IMR-90 (cell line): ENCODE measurements around the gene SPATA31D4. TPM values are rescaled to one million over a fixed set of nuclear protein-coding genes. Genes with fewer than 3 reads are reported as not detected.

Experiments
- ATAC-seq: fragments of 200-7000 bp; cut with Tn5 transposase; 2 replicates; pipeline ENCODE4 v1.9.1; 2020; ENCODE audit warnings: low read depth, mild to moderate bottlenecking, moderate library complexity
- BruUV-seq: library from RNA; stranded (reverse); fragments of 400-500 nt; replicated peaks from 2 replicates; lab custom pipeline; 2021; lab: Mats Ljungman, UMichigan
- CTCF ChIA-PET: fragments of 300-600 bp; formaldehyde crosslinking; extraction: SDS; loops from one replicate; lab custom pipeline; 2021; ENCODE audit warnings: antibody characterized with exemption; lab: Yijun Ruan, JAX
- POLR2A ChIA-PET: fragments of 300-600 bp; sonication (Branson Sonifier 250); formaldehyde crosslinking; loops from one replicate; lab custom pipeline; 2022; ENCODE audit warnings: antibody characterized with exemption; ENCODE audit not compliant: unreplicated experiment; lab: Charles Lee
- DNase-seq: peaks from one replicate; pipeline ENCODE4 v3.0.0; 2013
- H2AFZ ChIP-seq: replicated peaks from 2 replicates; pipeline ENCODE3; 2013; ENCODE audit warnings: low read length, mild to moderate bottlenecking; ENCODE audit not compliant: poor library complexity
- H2AK5ac ChIP-seq: 2 replicates; pipeline ENCODE4 v1.6.1; 2013; ENCODE audit warnings: low read depth, low read length, inconsistent platforms
- H2AK9ac ChIP-seq: replicated peaks from 2 replicates; pipeline ENCODE3; 2013; ENCODE audit warnings: mild to moderate bottlenecking, low read depth, low read length, moderate library complexity; ENCODE audit not compliant: poor library complexity
- H2BK120ac ChIP-seq: 2 replicates; pipeline ENCODE4 v1.6.1; 2013; ENCODE audit warnings: low read depth, low read length, inconsistent platforms
- H2BK15ac ChIP-seq: 3 replicates; pipeline ENCODE4 v1.6.1; 2013; ENCODE audit warnings: low read depth, low read length, inconsistent platforms
- H2BK20ac ChIP-seq: 2 replicates; pipeline ENCODE4 v1.6.1; 2013; ENCODE audit warnings: low read depth, mild to moderate bottlenecking, inconsistent platforms, low read length, moderate library complexity
- H2BK5ac ChIP-seq: 2 replicates; pipeline ENCODE4 v1.6.1; 2013; ENCODE audit warnings: mild to moderate bottlenecking, low read depth, low read length, inconsistent platforms; ENCODE audit not compliant: poor library complexity, severe bottlenecking
- H3K14ac ChIP-seq: replicated peaks from 2 replicates; pipeline ENCODE4 v1.6.1; 2013; ENCODE audit warnings: low read depth, low read length, inconsistent platforms
- H3K18ac ChIP-seq: 2 replicates; pipeline ENCODE4 v1.6.1; 2013; ENCODE audit warnings: low read depth, low read length, control low read depth
- H3K23ac ChIP-seq: 2 replicates; pipeline ENCODE4 v1.6.1; 2013; ENCODE audit warnings: low read depth, low read length, inconsistent platforms
- H3K27ac ChIP-seq: 2 replicates; pipeline ENCODE4 v1.5.1; 2013; ENCODE audit warnings: mild to moderate bottlenecking, control low read depth, low read length; ENCODE audit not compliant: insufficient read depth
- H3K27me3 ChIP-seq: 2 replicates; pipeline ENCODE4 v1.6.1; 2013; ENCODE audit warnings: low read length; ENCODE audit not compliant: control insufficient read depth, insufficient read depth
- H3K36me3 ChIP-seq: 2 replicates; pipeline ENCODE4 v1.6.1; 2013; ENCODE audit warnings: low read length, mixed read lengths; ENCODE audit not compliant: control insufficient read depth, insufficient read depth
- H3K4ac ChIP-seq: 2 replicates; pipeline ENCODE4 v1.6.1; 2013; ENCODE audit warnings: low read depth, low read length, inconsistent platforms
- H3K4me1 ChIP-seq: 2 replicates; pipeline ENCODE4 v1.6.1; 2013; ENCODE audit warnings: low read length, mixed read lengths; ENCODE audit not compliant: control insufficient read depth, insufficient read depth
- H3K4me2 ChIP-seq: 2 replicates; pipeline ENCODE4 v1.6.1; 2013; ENCODE audit warnings: low read depth, mild to moderate bottlenecking, control low read depth, low read length, moderate library complexity
- H3K4me3 ChIP-seq: 2 replicates; pipeline ENCODE4 v1.5.1; 2013; ENCODE audit warnings: low read depth, mild to moderate bottlenecking, control low read depth, low read length, moderate library complexity; ENCODE audit not compliant: insufficient read depth
- H3K56ac ChIP-seq: 2 replicates; pipeline ENCODE4 v1.6.1; 2013; ENCODE audit warnings: low read length, inconsistent platforms; ENCODE audit not compliant: insufficient read depth; ENCODE audit errors: extremely low read depth
- H3K79me1 ChIP-seq, 2 experiments: 2 replicates each; pipeline ENCODE4 v1.6.1; 2013; ENCODE audit warnings: low read length in 2 of 2, inconsistent platforms in 1 of 2, low read depth in 1 of 2
- H3K9ac ChIP-seq: 2 replicates; pipeline ENCODE4 v1.6.1; 2013; ENCODE audit warnings: low read depth, low read length, control low read depth
- H3K9me1 ChIP-seq: 2 replicates; pipeline ENCODE4 v1.6.1; 2013; ENCODE audit warnings: low read length, inconsistent platforms; ENCODE audit not compliant: insufficient read depth
- H3K9me3 ChIP-seq: 2 replicates; pipeline ENCODE4 v1.6.1; 2013; ENCODE audit warnings: low read length; ENCODE audit not compliant: control insufficient read depth, insufficient read depth
- H4K20me1 ChIP-seq: 2 replicates; pipeline ENCODE4 v1.6.1; 2013; ENCODE audit warnings: low read length, inconsistent platforms; ENCODE audit not compliant: insufficient read depth
- H4K5ac ChIP-seq: 2 replicates; pipeline ENCODE4 v1.6.1; 2013; ENCODE audit warnings: mild to moderate bottlenecking, low read depth, low read length, control low read depth
- H4K8ac ChIP-seq, 2 experiments: 2 replicates each; pipeline ENCODE4 v1.6.1; 2013; ENCODE audit warnings: low read depth in 2 of 2, low read length in 2 of 2, control low read depth in 1 of 2, inconsistent platforms in 1 of 2
- H4K91ac ChIP-seq: 2 replicates; pipeline ENCODE4 v1.6.1; 2013; ENCODE audit warnings: low read depth, low read length, inconsistent platforms; ENCODE audit not compliant: insufficient read depth
- CEBPB ChIP-seq: IDR thresholded peaks from 2 replicates; pipeline ENCODE4 v1.6.1; 2012; ENCODE audit warnings: low read depth, low read length, improper control_type of control experiment
- CHD1 ChIP-seq: IDR thresholded peaks from 2 replicates; pipeline ENCODE4 v1.6.1; 2012; ENCODE audit warnings: low read depth, low read length, improper control_type of control experiment
- CTCF ChIP-seq: conservative IDR thresholded peaks from 2 replicates; pipeline ENCODE4 v1.5.1; 2012; ENCODE audit warnings: mild to moderate bottlenecking, low read depth, low read length, improper control_type of control experiment
- ELK1 ChIP-seq: fragments of 150-350 bp; IDR thresholded peaks from 2 replicates; pipeline ENCODE4 v1.6.1; 2016; ENCODE audit warnings: low read depth, mild to moderate bottlenecking, low read length, moderate library complexity, borderline replicate concordance
- FOS ChIP-seq: fragments of 150-350 bp; IDR thresholded peaks from 2 replicates; pipeline ENCODE4 v1.6.1; 2016; ENCODE audit warnings: low read depth, low read length
- MAFK ChIP-seq: IDR thresholded peaks from 2 replicates; pipeline ENCODE4 v1.6.1; 2012; ENCODE audit warnings: low read depth, low read length, improper control_type of control experiment
- MAZ ChIP-seq: IDR thresholded peaks from 2 replicates; pipeline ENCODE4 v1.6.1; 2012; ENCODE audit warnings: low read depth, mild to moderate bottlenecking, low read length, improper control_type of control experiment, moderate library complexity, borderline replicate concordance
- MXI1 ChIP-seq: IDR thresholded peaks from 2 replicates; pipeline ENCODE4 v1.6.1; 2012; ENCODE audit warnings: low read depth, mild to moderate bottlenecking, low read length, moderate library complexity, borderline replicate concordance
- NFE2L2 ChIP-seq: fragments of 150-350 bp; IDR thresholded peaks from 2 replicates; pipeline ENCODE4 v1.6.1; 2016; ENCODE audit warnings: low read depth, mild to moderate bottlenecking, low read length
- RAD21 ChIP-seq: IDR thresholded peaks from 2 replicates; pipeline ENCODE4 v1.6.1; 2012; ENCODE audit warnings: low read length, improper control_type of control experiment
- RCOR1 ChIP-seq: IDR thresholded peaks from 2 replicates; pipeline ENCODE4 v1.6.1; 2012; ENCODE audit warnings: mild to moderate bottlenecking, low read length, improper control_type of control experiment; ENCODE audit not compliant: insufficient replicate concordance
- RFX5 ChIP-seq: IDR thresholded peaks from 2 replicates; pipeline ENCODE4 v1.8.0; 2012; ENCODE audit warnings: low read depth, mild to moderate bottlenecking, low read length, moderate library complexity
- SMC3 ChIP-seq: fragments of 150-350 bp; IDR thresholded peaks from 2 replicates; pipeline ENCODE4 v1.6.1; 2016; ENCODE audit warnings: low read depth, mild to moderate bottlenecking, antibody characterized with exemption, low read length, moderate library complexity
- WGBS, 2 experiments: methylation state at CpG; one replicate each; pipeline versions ENCODE4 v1.1.5 to v1.1.7; 2013; ENCODE audit warnings: missing lambda C conversion rate in 2 of 2; ENCODE audit not compliant: insufficient read length in 1 of 2; ENCODE audit errors: extremely low coverage in 2 of 2; 5-methylcytosine and 5-hydroxymethylcytosine counted together
- dilution Hi-C: fragments of 300-500 bp; cut with HindIII; formaldehyde crosslinking; loops from one replicate; pipeline ENCODE4 v1.14.3; 2018; ENCODE audit warnings: low sequenced_read_pairs; ENCODE audit not compliant: unreplicated experiment
- in situ Hi-C: fragments of 300-500 bp; cut with MboI; formaldehyde crosslinking; loops from 3 replicates; pipeline ENCODE4 v1.14.3; 2019; ENCODE audit warnings: low sequenced_read_pairs, inconsistent platforms, mixed read lengths
- intact Hi-C: fragments of 100-400 bp; cut with micrococcal nuclease; formaldehyde crosslinking; loops from 2 replicates; pipeline ENCODE4 v1.10.0; 2022
- polyA plus RNA-seq, 3 experiments: library from polyadenylated mRNA; depleted of rRNA; stranded (reverse); fragments of >200 nt; gene quantifications; 2 replicates each; pipeline ENCODE4 v1.2.3, GENCODE V29; 2012; ENCODE audit warnings: low replicate concordance in 1 of 3
- total RNA-seq: library from RNA; depleted of rRNA; stranded (reverse); fragments of >200 nt; gene quantifications from 2 replicates; pipeline ENCODE4 v1.2.3, GENCODE V29; 2012
- TF ChIP-seq, protein P1 (sequence below): fragments of 150-350 bp; IDR thresholded peaks from 2 replicates; pipeline ENCODE4 v1.6.1; 2017; ENCODE audit warnings: mild to moderate bottlenecking, antibody characterized with exemption, low read length, low read depth

SPATA31D4 gene
- total and polyA plus RNA-seq, 2 of the 4 experiments (the other 2 are of a cell fraction): not detected

DNA sequence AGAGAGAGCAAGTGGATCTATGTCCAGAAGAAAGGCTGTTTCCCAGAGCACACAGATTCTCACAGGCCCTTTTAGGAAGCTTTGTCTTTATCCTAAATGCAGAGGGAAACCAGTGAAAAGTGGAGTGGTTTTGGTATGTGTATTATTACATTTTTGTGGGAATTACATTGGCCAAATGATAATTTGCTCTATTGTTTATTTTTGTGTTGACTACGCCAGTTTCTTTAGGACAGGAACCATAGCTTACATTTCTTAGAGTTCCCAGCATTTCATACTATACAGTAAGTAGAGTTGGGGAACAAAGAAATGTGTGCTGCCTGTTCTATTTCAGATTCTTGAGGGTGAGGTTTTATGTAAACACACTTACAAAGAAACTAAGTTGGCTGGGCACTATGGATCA, 29.4 kb upstream of the SPATA31D4 start:
- Histone ChIP-seq H4K91ac (no peak overlapping the region), H3K23ac (no peak overlapping the region), H3K79me1 (no peaks in the 10 kb centered on the region), H3K14ac (no peak overlapping the region), H3K27ac (peak overlapping the region; percentile 30; the same call in 1 of the 2 replicates), H4K20me1 (no peaks in the 10 kb centered on the region), H2BK15ac (peak overlapping the region; percentile 36; the same call in 1 of the 3 replicates), H3K9me1 (no peaks in the 10 kb centered on the region), H2AK5ac (no peak overlapping the region), H4K5ac (peak overlapping the region; percentile 12; the same call in 1 of the 2 replicates), H3K9me3 (no peaks in the 10 kb centered on the region), H3K18ac (peak overlapping the region; percentile 54; the same call in 1 of the 2 replicates), H2AFZ (no peak overlapping the region), H3K4me3 (no peak overlapping the region), H4K8ac (no peak overlapping the region), H2BK20ac (no peak overlapping the region), H3K4ac (no peak overlapping the region), H2BK120ac (0 out of 2 replicates have a peak overlapping the region, but pooled peaks have one; percentile 4), H3K4me1 (peaks cover 3% of the 10 kb centered on the region), H2AK9ac (no peak overlapping the region), H3K27me3 (no peaks in the 10 kb centered on the region; the same call in 1 of the 2 replicates), H3K4me2 (peak overlapping the region; percentile 20), H3K9ac (no peak overlapping the region), H3K36me3 (no peaks in the 10 kb centered on the region), H3K56ac (no peak overlapping the region; the same call in 1 of the 2 replicates), H2BK5ac (no peak overlapping the region)
- BruUV-seq: no TSS peak
- WGBS, 2 experiments: no CpG with 5 or more reads among the region's 1 CpG
- ChIA-PET CTCF (no interaction called here), POLR2A (interaction anchor here (0.5 to 0.6 kb wide), 2 partner anchors 272 to 458 kb away, joined by 5 to 10 read pairs; no protein-coding TSS in a partner anchor)
- ATAC-seq (peak; percentile 79), DNase-seq (peak; percentile 73)
- TF ChIP-seq NFE2L2 (no peak), RAD21 (no peak), CEBPB (no peak), MXI1 (no peak), SMC3 (no peak), RFX5 (no peak), CHD1 (no peak), MAZ (no peak), CTCF (no peak), ELK1 (no peak), FOS (no peak), MAFK (no peak), RCOR1 (no peak)
- TF ChIP-seq, protein P1, sequence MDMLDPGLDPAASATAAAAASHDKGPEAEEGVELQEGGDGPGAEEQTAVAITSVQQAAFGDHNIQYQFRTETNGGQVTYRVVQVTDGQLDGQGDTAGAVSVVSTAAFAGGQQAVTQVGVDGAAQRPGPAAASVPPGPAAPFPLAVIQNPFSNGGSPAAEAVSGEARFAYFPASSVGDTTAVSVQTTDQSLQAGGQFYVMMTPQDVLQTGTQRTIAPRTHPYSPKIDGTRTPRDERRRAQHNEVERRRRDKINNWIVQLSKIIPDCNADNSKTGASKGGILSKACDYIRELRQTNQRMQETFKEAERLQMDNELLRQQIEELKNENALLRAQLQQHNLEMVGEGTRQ: no peak
- in situ Hi-C loops (no loop called here), intact Hi-C loops (no loop called here), dilution Hi-C loops (no loop called here)
